ENCODE measurements around the gene AFTPH. TPM values are rescaled to one million over a fixed set of nuclear protein-coding genes. Genes with fewer than 3 reads are reported as not detected.

The AFTPH gene
- polyA plus RNA-seq, 3 donors from 2014 or later, result 19.3 to 28.3 (median 22.3) TPM

DNA sequence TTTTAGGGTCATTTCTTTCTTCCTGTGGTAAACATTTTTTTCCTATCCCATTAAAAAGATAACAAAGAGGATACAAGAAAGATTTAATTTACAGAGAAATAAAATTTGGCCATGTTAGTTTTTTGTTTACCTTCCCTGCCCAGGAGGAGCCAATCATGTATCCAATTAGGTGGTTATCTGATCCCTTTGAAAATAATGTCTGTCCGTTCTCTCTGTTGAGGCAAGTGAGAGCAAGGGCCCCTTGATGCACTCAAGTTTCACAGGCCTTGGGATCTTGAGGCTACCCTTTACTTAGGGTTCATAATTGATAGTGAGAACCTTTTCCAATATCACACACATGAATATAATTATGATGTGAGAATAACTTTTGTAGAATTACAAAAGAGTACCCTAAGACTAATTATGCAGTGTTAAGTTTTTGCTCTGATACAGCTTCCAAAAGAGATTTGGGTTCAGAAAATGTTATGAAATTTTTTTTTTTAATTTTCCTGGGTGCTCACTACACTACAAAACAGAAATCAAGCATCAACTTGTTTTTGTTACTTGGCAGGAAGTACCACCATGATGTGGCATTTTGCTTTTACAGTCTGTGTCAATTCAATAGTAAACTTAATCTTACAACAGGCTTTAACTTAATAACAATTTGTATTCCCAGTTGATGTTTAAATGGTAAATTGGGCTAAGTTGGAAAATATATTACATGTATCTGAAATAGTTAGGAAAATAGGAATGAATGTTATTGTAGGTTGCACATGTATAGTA, 42.0 kb downstream of the AFTPH start:
- H3K27me3 Mint-ChIP-seq (ENCODE audit: low read depth in 3 of 3), result peaks cover 0 to 5% (median 0%) of the 10 kb centered on the region in 3 donors
- peak overlapping the region in 5 of 6 donors; percentile 37 to 81 (median 59) for H3K27ac Mint-ChIP-seq
- H3K9me3 Mint-ChIP-seq, result no peaks in the 10 kb centered on the region
- H3K4me3 Mint-ChIP-seq, result no peak overlapping the region
- H3K36me3 Mint-ChIP-seq, result peaks cover 4 to 10% (median 5%) of the 10 kb centered on the region in 3 donors
- peaks cover 24 to 31% of the 10 kb centered on the region in 2 donors for H3K4me1 Mint-ChIP-seq
- no peak for DNase-seq

DNA sequence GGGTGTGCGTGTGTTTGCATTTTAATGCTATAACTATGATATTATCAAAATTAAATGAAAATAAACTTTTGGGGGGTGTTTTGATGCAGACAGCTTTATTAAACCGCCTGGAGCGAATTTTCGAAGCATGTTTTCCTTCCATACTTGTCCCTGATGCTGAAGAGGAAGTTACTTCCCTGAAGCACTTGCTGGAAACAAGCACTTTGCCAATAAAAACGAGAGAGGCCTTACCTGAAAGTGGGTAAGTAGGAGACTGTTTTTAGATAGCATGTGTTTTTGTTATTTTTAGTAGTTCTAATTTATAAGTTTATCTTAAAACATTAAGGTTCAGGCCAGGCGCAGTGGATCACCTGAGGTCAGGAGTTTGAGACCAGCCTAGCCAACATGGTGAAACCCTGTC, 43.3 kb downstream of the AFTPH start:
- Mint-ChIP-seq H3K4me3 (no peak overlapping the region), H3K27me3 (ENCODE audit: low read depth in 3 of 3) (peaks cover 0 to 5% (median 0%) of the 10 kb centered on the region in 3 donors), H3K9me3 (no peaks in the 10 kb centered on the region), H3K4me1 (peaks cover 18 to 22% of the 10 kb centered on the region in 2 donors), H3K27ac (peak overlapping the region in 1 of 6 donors; percentile 22), H3K36me3 (peaks cover 7 to 13% (median 7%) of the 10 kb centered on the region in 3 donors)
- DNase-seq, result no peak

DNA sequence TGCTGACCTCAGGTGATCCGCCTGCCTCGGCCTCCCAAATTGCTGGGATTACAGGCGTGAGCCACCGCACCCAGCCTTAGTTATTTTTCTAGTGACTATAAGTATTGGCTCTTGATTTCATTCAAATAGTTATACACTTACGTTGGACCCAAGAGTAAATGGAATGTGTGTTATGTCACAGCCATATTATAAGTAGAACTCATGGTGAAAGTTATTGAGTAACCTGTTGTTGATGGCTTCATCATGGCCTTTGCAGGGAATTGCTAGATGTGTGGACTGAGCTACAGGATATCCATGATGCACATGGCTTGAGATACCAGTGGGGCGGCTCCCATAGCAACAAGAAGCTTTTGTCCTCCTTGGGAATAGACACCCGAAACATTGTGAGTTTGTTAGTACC, 44.7 kb downstream of the AFTPH start:
- no peak for DNase-seq
- H3K27ac Mint-ChIP-seq, result no peak overlapping the region
- H3K27me3 Mint-ChIP-seq (ENCODE audit: low read depth in 3 of 3), result peaks cover 0 to 5% (median 0%) of the 10 kb centered on the region in 3 donors
- no peaks in the 10 kb centered on the region for H3K9me3 Mint-ChIP-seq
- peaks cover 18 to 19% of the 10 kb centered on the region in 2 donors for H3K4me1 Mint-ChIP-seq
- peaks cover 7 to 15% (median 7%) of the 10 kb centered on the region in 3 donors for H3K36me3 Mint-ChIP-seq
- no peak overlapping the region for H3K4me3 Mint-ChIP-seq

DNA sequence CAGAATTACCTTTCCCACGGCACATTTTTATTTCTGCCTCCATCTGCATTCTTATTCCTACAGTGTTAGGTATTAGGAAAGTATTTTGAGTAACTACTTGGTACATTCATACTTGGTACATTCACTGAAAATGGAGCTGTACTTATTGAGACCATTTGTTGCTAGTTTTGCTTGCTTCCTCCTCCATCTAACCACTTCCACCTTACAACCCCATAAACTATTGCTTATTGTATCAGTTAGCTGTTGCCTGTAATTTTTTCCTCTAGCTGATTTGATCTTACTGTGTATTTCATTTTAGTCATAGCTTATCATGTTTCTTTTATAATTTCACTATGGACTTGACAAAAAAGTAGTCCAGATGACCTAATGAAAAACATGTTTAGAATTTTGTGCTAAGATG, 50.7 kb downstream of the AFTPH start:
- H3K27me3 Mint-ChIP-seq (ENCODE audit: low read depth in 3 of 3), result no peaks in the 10 kb centered on the region
- no peaks in the 10 kb centered on the region for H3K9me3 Mint-ChIP-seq
- peak overlapping the region in 5 of 6 donors; percentile 1 to 76 (median 27) for H3K27ac Mint-ChIP-seq
- H3K36me3 Mint-ChIP-seq, result peaks cover 7 to 24% (median 9%) of the 10 kb centered on the region in 3 donors
- DNase-seq, result no peak
- H3K4me1 Mint-ChIP-seq, result peaks cover 5 to 12% of the 10 kb centered on the region in 2 donors
- no peak overlapping the region for H3K4me3 Mint-ChIP-seq

DNA sequence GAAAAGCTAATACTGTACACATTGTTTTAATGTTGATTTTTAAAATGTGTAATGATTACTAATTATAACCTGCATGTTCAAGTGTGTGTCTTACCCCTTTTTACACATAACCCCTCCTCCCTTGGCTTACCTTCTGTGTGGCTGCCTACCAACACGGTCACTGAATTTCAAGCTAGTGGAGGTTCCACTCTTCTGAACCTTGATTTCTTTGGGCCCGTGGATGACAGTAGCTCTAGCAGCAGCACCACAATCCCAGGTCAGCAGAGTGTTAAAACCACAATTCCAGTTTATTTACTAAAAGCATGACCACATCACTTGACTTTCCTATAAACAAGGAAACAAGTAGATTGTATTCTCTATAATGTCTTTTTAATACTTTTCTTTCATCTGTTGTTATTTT, 56.9 kb downstream of the AFTPH start:
- peak overlapping the region in 2 of 6 donors; percentile 54 to 60 for H3K27ac Mint-ChIP-seq
- DNase-seq, result no peak
- peaks cover 5 to 20% (median 7%) of the 10 kb centered on the region in 3 donors for H3K36me3 Mint-ChIP-seq
- H3K4me3 Mint-ChIP-seq, result no peak overlapping the region
- peaks cover 0 to 2% (median 0%) of the 10 kb centered on the region in 3 donors for H3K27me3 Mint-ChIP-seq (ENCODE audit: low read depth in 3 of 3)
- peaks cover 3 to 6% of the 10 kb centered on the region in 2 donors for H3K4me1 Mint-ChIP-seq
- no peaks in the 10 kb centered on the region for H3K9me3 Mint-ChIP-seq

DNA sequence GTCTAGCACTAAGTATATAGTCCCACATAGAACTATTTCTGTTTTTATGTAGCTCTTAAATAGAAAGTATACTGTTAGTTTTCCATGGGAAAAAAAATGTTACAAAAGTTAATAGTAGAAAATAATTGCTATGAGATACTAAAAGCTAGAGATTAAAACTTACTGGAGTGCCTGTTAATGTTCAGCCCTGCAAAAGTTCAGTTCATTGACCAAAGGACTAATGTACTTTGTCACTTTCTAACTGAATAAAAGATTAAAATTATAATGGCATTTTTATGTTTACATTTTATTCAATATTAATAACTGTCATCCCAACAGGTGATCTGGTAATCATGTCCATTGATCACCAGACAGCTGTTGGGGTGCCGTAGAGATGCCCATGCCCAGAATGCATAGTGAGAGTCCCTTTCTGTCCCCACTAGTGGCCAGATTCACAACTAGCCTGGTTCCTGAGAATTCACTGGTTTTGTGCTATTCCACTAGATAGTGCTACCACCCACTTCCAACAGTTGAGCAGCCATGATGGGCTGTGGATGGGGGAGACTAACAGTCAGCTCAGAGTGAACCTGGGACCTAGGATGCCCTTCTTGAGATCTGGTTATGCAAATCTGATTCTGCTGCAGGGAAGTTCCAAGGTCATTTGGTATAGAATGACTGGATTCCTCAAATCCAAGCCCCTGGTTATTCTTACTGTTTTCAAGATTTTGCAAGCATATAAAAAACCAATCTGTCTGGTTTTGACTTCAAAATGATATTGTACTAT, 57.8 kb downstream of the AFTPH start:
- no peak for DNase-seq
- Mint-ChIP-seq H3K4me1 (peaks cover 3 to 10% of the 10 kb centered on the region in 2 donors), H3K36me3 (peaks cover 7 to 25% (median 11%) of the 10 kb centered on the region in 3 donors), H3K9me3 (no peaks in the 10 kb centered on the region), H3K27me3 (ENCODE audit: low read depth in 3 of 3) (peaks cover 0 to 2% (median 0%) of the 10 kb centered on the region in 3 donors), H3K4me3 (no peak overlapping the region), H3K27ac (no peak overlapping the region)

DNA sequence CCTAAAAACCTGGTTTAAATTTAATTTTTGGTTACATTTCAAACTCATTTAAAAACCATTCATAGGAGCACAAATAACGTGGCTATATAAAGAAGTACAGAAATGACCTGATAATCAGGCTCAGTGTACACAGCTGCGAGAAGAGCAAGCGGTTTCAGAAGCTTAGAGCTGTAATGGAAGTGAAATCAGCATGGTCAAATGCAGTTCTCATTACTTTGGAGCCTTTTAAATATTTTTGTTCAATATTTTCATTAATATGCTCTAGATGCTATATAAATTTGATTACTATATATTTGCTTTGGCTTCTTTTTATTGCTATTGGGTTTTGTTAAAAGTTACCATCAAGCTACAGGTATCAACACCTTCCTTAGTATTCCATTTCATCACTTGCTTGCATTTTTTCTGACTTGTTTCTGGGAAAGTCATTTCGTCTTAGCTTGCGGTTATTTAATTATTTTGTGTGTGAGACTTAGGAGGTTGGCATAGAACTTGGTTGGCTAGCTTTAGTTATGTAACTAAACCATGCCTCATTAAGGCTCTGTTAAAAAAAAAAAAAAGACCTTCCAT, 58.7 kb downstream of the AFTPH start:
- no peak overlapping the region for H3K27ac Mint-ChIP-seq
- peaks cover 4 to 23% (median 9%) of the 10 kb centered on the region in 3 donors for H3K36me3 Mint-ChIP-seq

DNA sequence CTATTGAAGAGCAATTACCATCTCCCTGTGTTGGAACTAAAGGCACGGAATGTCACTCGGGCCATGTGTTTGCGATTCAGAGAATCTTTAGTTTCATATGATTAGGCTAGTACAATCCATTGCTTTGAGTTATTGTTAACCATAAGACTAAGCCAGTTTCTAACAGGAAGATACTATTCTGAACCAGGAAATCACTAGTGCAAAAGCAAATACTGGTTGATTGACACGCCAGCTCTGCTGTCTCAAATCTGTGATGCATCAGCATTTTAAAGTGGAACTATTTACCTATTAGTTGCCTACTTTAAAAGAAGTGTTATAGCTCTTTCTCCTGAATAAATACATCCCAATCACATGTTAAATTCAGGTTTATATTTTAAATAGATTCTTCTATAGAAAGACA, 61.9 kb downstream of the AFTPH start:
- H3K36me3 Mint-ChIP-seq, result peaks cover 4 to 30% (median 20%) of the 10 kb centered on the region in 3 donors
- peaks cover 2 to 9% of the 10 kb centered on the region in 2 donors for H3K4me1 Mint-ChIP-seq
- no peak overlapping the region for H3K4me3 Mint-ChIP-seq
- DNase-seq, result no peak
- no peaks in the 10 kb centered on the region for H3K9me3 Mint-ChIP-seq
- H3K27me3 Mint-ChIP-seq (ENCODE audit: low read depth in 3 of 3), result peaks cover 0 to 2% (median 0%) of the 10 kb centered on the region in 3 donors
- no peak overlapping the region for H3K27ac Mint-ChIP-seq

More for the DNA sequence above, 58.7 kb downstream of the AFTPH start:
- Mint-ChIP-seq H3K4me1 (peaks cover 3 to 13% of the 10 kb centered on the region in 2 donors), H3K4me3 (no peak overlapping the region), H3K27me3 (ENCODE audit: low read depth in 3 of 3) (peaks cover 0 to 2% (median 0%) of the 10 kb centered on the region in 3 donors), H3K9me3 (no peaks in the 10 kb centered on the region)
- DNase-seq, result no peak

DNA sequence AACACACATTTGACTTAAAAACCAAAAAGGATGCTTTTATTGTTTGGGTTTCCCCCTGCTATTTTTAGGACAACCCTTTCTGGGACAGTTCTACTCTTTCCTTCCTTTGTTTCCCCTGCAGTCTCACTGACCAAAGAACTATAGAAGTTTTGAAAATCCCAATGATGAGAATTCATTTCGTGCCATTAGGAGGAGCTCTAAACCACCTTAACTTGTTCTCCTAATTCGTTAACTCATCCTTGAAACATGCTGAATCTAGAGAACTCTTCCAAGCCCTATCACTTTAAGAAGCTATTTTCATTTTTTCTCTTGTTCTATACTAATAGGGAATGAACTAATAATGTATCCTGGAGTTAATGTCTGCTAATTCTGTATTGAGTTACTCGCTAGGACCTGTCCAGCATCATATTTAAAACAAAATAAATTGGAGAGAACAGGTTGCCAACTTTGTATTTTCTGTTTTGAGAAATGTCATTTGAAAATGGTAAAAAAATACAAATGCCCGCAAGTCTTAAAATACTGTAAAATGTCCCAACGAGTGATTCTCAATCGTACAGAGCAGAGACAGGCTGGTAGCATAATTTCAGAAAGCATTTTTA, 62.9 kb downstream of the AFTPH start:
- DNase-seq, result peak; percentile 25 to 45 (median 42)
- Mint-ChIP-seq H3K36me3 (peaks cover 8 to 34% (median 25%) of the 10 kb centered on the region in 3 donors), H3K9me3 (no peaks in the 10 kb centered on the region), H3K4me1 (peaks cover 0 to 7% of the 10 kb centered on the region in 2 donors), H3K27me3 (ENCODE audit: low read depth in 3 of 3) (peaks cover 0 to 2% (median 0%) of the 10 kb centered on the region in 3 donors), H3K27ac (peak overlapping the region in 1 of 6 donors; percentile 64), H3K4me3 (no peak overlapping the region)

DNA sequence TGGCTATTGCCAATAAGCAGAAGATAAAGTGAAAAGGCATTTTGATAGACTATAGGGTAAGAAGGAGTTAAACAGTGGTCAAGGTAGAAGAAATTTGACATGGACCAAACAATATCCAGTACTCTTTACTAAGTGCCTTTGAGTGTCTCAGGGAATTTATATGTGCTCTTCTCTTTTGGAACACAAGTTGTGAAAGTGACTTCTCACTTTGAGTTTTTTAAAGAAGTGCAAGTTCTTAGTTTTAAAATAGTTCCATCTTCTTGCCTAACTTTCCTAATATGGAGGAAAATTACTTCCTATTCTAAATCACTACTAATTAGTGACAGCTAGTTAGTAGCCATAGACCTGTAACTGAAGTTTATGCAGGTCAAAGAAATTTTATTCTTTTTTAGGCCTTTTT, 63.4 kb downstream of the AFTPH start:
- no peaks in the 10 kb centered on the region for H3K9me3 Mint-ChIP-seq
- DNase-seq, result no peak
- H3K4me1 Mint-ChIP-seq, result peaks cover 0 to 7% of the 10 kb centered on the region in 2 donors
- H3K27me3 Mint-ChIP-seq (ENCODE audit: low read depth in 3 of 3), result peaks cover 0 to 2% (median 0%) of the 10 kb centered on the region in 3 donors
- no peak overlapping the region for H3K4me3 Mint-ChIP-seq
- peaks cover 9 to 36% (median 29%) of the 10 kb centered on the region in 3 donors for H3K36me3 Mint-ChIP-seq
- no peak overlapping the region for H3K27ac Mint-ChIP-seq

DNA sequence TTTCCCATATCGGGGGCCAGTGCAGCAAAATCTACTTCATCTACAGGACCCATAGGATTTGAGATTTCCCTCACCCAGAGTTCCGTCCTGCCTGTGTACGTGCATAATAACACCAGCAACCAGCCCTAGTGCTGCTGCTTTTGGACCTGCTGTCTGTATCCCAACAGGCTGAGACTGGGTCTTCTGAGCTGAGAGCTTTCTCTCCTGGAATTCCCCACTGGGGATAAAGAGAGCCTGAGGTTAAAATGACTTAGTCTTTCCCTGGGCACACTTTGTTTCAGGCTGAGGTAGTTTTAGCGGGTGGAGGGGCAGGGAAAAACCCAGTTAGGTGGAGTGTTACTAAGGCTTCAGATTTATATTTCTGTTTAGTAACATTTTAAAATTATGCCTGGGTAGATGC, 67.1 kb downstream of the AFTPH start:
- Mint-ChIP-seq H3K4me3 (no peak overlapping the region), H3K4me1 (peaks cover 0 to 7% of the 10 kb centered on the region in 2 donors), H3K9me3 (no peaks in the 10 kb centered on the region), H3K36me3 (peaks cover 9 to 35% (median 30%) of the 10 kb centered on the region in 3 donors), H3K27me3 (ENCODE audit: low read depth in 3 of 3) (no peaks in the 10 kb centered on the region), H3K27ac (no peak overlapping the region)
- DNase-seq, result no peak

DNA sequence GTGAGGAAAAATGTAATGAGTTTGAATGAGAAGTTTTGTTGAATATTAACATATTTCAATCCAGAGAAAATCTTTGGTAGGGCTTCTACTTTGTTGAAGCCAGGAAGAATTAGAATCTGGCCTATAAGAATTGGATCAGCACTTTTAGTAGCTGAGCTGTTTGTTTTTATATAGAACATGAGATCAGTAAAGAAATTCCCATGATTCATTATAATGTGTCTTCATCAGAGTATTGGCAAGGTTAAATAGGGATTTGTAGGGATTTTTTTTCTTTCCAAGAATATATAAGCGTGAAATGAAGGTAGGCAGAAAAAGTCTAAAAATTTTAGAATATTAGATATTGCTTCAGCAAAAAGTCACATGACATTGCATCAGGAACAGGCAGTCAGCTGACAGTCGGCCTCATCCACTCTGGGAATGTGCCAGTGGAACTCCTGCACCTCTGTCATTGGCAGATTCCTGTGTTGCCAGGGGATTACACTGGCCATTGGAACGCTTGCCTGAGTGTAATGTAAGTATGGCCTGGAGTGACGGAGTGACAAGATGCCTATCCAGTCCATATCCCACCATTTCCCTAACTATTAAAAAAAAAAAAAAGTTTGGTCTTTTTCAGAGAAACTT, 69.0 kb downstream of the AFTPH start:
- Mint-ChIP-seq H3K27ac (no peak overlapping the region), H3K36me3 (peaks cover 9 to 26% (median 24%) of the 10 kb centered on the region in 3 donors), H3K4me1 (no peaks in the 10 kb centered on the region), H3K9me3 (no peaks in the 10 kb centered on the region), H3K4me3 (no peak overlapping the region), H3K27me3 (ENCODE audit: low read depth in 3 of 3) (peaks cover 0 to 2% (median 0%) of the 10 kb centered on the region in 3 donors)
- no peak for DNase-seq
